Measurements from ENCODE around the gene METTL8.

GRCh38 chr2:171308280-171309054 is 125.3 kb downstream of the METTL8 start:
- no peak for TF ChIP-seq POLR2A (IDR thresholded peaks at IDR 0.05; ENCODE audit: low read length)
- TF ChIP-seq GATA1 (IDR thresholded peaks at IDR 0.05; ENCODE audit: low read depth, low read length), result no peak

All from erythroblast (primary cell).